GM08714 (cell line): ENCODE measurements around the gene ADAM17.
A peak's percentile ranks its signal among the peaks of the same experiment; 100 is the strongest.
"Not testable (repeated sequence)": the region's sequence is repeated elsewhere in the genome, so short reads cannot be mapped to it uniquely, and the experiment has no call there.

Experiments
- H3K4me3 ChIP-seq: fragments of 200-500 bp; sonication (Bioruptor generic); 2 replicates; pipeline ENCODE4 v1.5.1; 2014; ENCODE audit warnings: mild to moderate bottlenecking, low read length, inconsistent platforms
- ZNF274 ChIP-seq: IDR thresholded peaks from 2 replicates; pipeline ENCODE4 v1.6.1; 2012; ENCODE audit warnings: mild to moderate bottlenecking, low read depth, low read length

Gene ADAM17

GRCh38 chr2:9555297-9556120 is at the start of gene ADAM17:
Gene ADAM17, minus strand, starts transcription at chr2:9555830. Its CDS starts 225 bp downstream, at chr2:9555605.
- no peak for TF ChIP-seq ZNF274

GRCh38 chr2:9602412-9602811 is 46.8 kb upstream of the ADAM17 start:
- H3K4me3 ChIP-seq = no peak overlapping the region
- no peak for TF ChIP-seq ZNF274

More at GRCh38 chr2:9555297-9556120, at the start of gene ADAM17:
- H3K4me3 ChIP-seq = peak within 1 kb of the TSS; percentile 100

- no peak for TF ChIP-seq ZNF274
- no peak overlapping the region for H3K4me3 ChIP-seq
Observed at GRCh38 chr2:9601397-9601796, 45.8 kb upstream of the ADAM17 start.

- no peak overlapping the region for H3K4me3 ChIP-seq
- no peak for TF ChIP-seq ZNF274
Observed at GRCh38 chr2:9599430-9599829, 43.8 kb upstream of the ADAM17 start.

GRCh38 chr2:9596621-9597311 is 41.1 kb upstream of the ADAM17 start:
- no peak for TF ChIP-seq ZNF274

GRCh38 chr2:9595746-9596145 is 40.1 kb upstream of the ADAM17 start:
- no peak for TF ChIP-seq ZNF274
- H3K4me3 ChIP-seq = no peak overlapping the region

More at GRCh38 chr2:9596621-9597311, 41.1 kb upstream of the ADAM17 start:
- H3K4me3 ChIP-seq = no peak overlapping the region

GRCh38 chr2:9595256-9595655 is 39.6 kb upstream of the ADAM17 start:
- not testable (repeated sequence) for H3K4me3 ChIP-seq

GRCh38 chr2:9594366-9595054 is 38.9 kb upstream of the ADAM17 start:
- H3K4me3 ChIP-seq = no peak overlapping the region
- no peak for TF ChIP-seq ZNF274

- no peak for TF ChIP-seq ZNF274
- no peak overlapping the region for H3K4me3 ChIP-seq
Observed at GRCh38 chr2:9593925-9594324, 38.3 kb upstream of the ADAM17 start.

GRCh38 chr2:9592699-9593098 is 37.1 kb upstream of the ADAM17 start:
- no peak overlapping the region for H3K4me3 ChIP-seq
- TF ChIP-seq ZNF274 = no peak

GRCh38 chr2:9590641-9591040 is 35.0 kb upstream of the ADAM17 start:
- H3K4me3 ChIP-seq = no peak overlapping the region
- TF ChIP-seq ZNF274 = no peak

GRCh38 chr2:9586465-9586864 is 30.8 kb upstream of the ADAM17 start:
- H3K4me3 ChIP-seq = no peak overlapping the region
- TF ChIP-seq ZNF274 = no peak

- no peak overlapping the region for H3K4me3 ChIP-seq
- TF ChIP-seq ZNF274 = no peak
Observed at GRCh38 chr2:9585486-9585885, 29.9 kb upstream of the ADAM17 start.

GRCh38 chr2:9584902-9585301 is 29.3 kb upstream of the ADAM17 start:
- H3K4me3 ChIP-seq = not testable (repeated sequence)

- no peak overlapping the region for H3K4me3 ChIP-seq
- no peak for TF ChIP-seq ZNF274
Observed at GRCh38 chr2:9582624-9583023, 27.0 kb upstream of the ADAM17 start.
